Stimulated activated CD8-positive, alpha-beta memory T cell treated with anti-CD3 and anti-CD28 coated beads, Interleukin-15, amount 100 ng/mL, for 48 hours (primary cell): Measurements from ENCODE around the gene METTL27.
"Not testable (repeated sequence)": the region's sequence is repeated elsewhere in the genome, so short reads cannot be mapped to it uniquely, and the experiment has no call there.

Experiments
- DNase-seq, 2 donors: peaks; one replicate each; pipeline ENCODE4 v3.0.0-alpha.2; 2020; ENCODE audit warnings: low read depth in 2 of 2

Gene METTL27

DNA sequence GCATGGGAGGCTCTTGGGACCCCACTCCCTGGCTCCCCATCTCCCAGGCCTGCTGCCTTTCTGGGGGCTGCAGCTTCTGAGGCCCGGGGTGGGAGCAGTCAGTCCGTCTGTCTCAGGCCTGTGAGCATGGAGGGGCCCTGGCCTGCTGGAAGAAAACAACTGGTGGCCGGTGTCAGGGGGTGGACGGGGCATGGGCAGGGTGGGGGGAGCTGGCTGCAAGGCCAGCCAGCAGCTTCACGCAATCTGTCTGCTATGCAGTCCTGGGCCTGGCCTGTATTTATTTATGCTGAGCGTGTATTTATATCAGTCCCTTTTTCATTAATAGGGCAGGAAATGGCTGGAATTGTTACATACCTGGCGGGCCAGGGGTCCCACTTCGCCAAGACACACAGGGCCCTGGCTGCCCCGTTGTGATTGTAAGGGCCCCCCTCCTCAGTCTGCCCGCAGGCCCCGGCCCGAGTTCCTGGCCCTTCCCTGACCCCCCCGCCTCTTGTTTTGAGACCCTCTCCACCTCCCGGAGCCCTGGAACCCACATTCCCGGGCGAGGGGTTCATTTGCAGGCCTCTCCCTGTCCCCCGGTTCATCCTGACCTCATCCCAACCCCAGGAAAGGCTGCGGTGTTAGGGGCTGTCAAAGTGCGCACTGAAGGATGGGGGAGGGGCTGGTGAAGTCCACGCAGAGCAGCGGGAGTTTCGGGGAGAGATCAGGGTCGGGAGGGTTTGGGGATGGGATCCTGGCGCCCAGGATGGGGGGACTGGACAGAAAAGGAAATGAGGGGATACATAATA is 26.9 kb upstream of the METTL27 start:
- DNase-seq: no peak

DNA sequence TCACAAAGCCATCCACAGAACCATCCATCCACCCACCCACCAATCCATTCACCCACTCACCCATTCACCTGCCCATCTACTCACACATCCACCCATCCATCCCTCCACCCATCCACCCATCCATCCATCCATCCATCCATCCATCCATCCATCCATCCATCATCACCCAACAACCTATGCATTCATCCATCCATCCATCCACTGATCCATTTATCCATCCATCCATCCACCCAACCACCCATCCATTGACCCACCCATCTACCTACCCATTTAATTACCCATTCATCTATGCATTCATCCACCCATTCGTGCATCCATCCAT is 24.1 kb upstream of the METTL27 start:
- DNase-seq: no peak

DNA sequence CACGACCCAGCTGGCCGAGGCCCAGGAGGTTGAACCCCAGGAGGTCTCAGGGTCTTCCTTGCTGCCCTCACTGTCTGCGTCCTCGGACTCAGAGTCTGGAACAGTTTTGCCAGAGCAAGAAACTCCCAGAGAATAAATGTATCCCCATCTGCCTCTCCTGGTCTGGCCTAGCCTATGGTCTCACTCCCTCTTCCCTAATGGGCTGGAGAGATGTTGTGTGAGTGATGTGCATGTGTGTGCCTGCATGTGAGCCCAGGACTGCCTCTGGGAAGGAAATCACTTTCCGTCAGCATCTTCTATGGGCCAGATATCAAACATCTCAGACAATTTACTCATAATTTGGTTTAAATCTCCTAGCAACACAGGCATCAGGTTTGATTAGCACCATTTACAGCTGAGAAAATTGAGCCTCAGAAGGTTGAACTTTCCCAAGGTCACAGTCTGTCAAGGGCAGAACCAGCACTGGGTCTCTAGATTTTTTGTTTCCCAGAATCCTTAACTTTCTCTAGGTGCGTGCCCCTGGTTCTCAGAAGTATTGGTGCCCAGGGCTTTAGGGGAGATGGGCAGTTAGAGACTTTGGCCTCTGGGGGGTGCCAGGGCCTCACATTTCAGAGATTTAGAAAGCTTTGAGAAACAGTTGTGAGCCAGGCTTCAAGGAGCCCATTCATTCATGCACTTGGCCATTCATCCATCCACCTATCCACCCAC is 23.6 kb upstream of the METTL27 start:
- no peak for DNase-seq

DNA sequence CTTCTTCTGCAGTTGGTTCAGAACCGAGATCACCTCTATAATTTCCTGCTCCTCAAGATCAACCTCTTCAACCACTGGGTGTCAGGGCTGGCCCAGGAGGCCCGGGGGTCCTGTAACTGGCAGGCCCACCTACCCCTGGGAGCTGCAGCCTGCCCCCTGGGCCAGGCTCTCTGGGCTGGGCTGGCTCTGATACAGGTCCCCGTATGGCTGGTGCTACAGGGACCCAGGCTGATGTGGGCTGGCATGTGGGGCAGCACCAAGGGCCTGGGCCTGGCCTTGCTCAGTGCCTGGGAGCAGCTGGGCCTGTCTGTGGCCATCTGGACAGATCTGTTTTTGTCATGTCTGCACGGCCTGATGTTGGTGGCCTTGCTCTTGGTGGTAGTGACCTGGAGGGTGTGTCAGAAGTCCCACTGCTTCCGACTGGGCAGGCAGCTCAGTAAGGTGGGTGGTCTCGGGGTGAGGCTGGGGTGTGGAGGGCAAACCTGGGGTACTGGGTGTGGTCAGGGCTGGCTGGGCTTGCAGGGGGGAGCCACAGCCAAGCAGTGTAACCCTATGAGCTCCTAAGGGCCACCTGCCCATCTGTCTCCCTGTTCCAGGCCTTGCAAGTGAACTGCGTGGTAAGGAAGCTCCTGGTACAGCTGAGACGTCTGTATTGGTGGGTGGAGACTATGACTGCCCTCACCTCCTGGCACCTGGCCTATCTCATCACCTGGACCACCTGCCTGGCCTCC is 22.8 kb upstream of the METTL27 start:
- DNase-seq: no peak

DNA sequence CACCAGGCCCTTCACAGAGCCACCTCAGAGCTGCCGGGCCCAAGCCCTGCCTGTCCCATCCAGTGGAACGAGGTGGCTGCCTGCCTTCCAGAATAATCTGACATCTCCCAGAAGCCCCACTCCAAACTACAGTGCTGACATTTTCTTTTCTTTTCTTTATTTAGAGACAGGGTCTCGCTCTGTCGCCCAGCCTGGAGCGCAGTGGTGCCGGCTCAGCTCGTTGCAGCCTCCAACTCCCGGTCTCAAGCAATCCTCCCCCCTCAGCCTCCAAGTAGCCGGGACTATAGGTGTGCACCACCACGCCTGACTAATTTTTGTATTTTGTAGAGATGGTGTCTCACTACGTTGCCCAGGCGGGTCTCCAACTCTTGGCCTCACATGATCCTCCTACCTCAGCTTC is 19.0 kb upstream of the METTL27 start:
- DNase-seq: no peak

DNA sequence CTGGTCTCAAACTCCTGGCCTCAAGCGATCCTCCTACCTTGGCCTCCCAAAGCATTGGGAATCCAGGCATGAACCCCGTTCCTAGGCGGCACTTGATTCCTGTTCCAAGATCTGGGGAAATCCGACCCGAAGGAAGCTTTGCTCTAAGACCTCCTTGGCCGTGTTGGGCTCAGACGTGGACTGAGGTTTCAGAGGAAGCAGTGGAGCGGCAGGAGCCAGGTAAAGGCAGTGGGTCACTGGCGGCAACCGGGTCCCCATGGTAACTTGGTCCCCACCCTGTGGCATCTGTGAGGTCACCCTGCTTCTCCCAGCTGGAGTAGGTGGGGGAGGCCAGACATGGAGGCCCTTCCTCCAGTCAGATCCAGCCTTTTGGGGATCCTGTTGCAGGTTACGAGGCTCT is 18.5 kb upstream of the METTL27 start, which contains the start of gene TMEM270:
Gene TMEM270, plus strand, starts transcription at position 301 of the 400 bp plus-strand sequence. Its CDS starts 36 bp downstream, at position 337.
- DNase-seq: no peak

DNA sequence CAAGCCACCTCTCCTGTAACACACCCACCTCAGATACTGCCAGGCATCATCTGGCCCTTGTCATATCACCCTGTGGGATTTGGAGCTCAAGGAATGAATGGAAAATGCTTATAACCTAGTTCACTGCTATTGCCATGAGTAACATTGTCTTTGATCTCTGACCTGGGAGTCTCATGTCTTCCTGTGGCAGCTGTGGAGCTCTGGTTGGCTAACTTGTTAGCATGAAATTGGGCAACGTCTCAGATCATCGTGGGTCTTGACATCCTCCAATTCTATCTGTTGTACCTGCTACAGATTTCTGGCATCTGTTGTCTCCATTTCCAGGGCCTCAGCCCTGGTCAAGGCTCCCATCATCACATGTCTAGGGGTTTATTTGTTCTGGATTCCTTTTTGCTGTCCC is 16.5 kb upstream of the METTL27 start:
- no peak for DNase-seq

DNA sequence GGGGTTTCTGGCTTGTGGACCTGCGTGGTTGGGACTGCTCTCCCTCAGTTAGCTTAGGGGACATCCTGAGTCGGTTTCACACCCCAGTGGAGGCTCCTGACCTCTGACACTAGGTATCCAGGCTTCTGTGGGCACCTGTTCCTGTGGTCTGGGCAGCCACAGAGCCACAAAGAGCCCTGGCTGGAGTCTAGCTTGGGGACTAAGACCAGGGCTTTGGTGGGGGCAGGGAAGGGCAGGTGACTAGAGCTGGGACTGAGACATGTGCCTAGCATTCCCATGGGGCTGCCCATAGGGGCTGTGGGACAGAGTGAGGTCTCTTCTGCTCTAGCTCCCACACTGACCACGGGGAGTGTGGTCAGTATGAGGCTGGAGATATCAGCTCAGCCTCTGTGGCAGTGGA is 14.6 kb upstream of the METTL27 start:
- DNase-seq: no peak

DNA sequence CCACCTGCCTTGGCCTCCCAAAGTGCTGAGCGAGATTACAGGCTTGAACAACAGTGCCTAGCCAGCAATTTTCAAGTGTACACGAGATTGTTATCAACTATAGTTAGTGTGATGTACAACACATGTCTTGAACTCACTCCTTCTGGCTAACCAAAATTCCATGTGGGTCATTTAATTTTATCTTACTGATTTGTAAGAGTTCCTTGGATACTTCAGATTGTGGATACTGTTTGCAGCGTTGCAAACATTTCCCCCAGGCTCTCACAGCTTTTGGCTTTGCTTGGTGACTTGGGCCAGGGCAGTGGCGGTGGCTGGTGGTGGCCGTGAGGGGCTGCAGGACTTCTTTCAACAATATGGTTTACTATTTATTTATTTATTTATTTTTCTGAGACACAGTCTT is 10.2 kb upstream of the METTL27 start:
- no peak for DNase-seq

DNA sequence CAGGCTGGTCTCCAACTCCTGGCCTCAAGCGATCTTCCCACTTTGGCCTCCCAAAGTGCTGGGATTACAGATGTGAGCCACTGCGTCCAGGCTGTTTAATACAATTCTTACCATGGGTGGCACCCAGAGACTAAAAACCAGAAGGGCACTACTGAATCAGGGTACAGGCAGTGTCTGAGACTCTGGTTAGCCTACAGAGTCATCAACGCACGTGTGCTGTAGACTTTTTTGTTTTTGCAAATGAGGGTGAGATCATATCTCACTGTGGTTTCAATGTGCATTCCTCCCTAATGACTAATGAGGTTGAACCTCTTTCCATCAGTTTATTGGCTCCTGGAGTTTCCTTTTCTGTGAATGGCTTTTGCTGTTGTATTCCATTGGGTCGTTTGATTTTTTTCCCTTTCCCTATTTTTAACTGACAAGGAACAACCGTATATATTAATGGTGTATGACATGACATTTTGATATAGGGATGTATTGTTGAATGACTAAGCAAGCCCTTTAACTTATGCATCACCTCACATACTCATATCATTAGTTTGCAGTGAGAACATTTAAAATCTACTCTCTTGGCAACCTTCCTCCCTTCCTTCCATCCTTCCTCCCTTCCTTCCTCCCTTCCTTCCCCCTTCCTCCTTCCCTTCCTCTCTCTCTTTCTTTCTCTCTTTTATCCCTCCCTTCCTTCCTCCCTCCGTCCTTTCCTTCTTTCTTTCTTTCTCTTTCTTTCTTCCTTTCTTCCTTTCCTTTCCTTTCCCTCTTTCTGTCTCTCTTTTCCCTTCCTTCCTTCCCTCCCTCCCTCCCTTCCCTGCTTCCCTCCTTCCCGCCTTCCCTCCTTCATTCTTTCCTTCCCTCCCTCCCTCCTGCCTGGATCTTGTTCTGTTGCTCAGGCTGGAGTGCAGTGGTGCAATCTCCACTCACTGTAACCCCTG is 9.4 kb upstream of the METTL27 start:
- DNase-seq: peak in 1 of 2 donors; percentile 17

DNA sequence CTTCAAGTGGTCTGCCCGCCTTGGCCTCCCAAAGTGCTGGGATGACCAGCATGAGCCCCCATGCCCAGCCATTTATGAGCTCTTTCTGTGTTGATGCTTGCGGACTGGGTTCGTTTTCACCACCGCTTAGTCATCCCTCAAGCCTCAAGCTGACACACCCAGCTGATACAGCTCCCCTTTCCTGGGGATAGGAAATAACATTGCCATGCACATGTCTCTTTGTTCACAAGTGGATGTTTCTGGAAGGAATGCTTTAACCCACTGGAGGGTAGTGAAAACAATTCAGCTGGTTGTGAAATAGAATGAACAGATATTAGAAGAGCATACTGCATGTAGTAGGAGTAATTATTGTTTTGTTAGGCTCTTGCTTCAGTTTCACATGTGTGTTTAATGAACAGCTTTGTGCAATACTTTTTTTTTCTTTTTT is 8.5 kb upstream of the METTL27 start:
- no peak for DNase-seq

DNA sequence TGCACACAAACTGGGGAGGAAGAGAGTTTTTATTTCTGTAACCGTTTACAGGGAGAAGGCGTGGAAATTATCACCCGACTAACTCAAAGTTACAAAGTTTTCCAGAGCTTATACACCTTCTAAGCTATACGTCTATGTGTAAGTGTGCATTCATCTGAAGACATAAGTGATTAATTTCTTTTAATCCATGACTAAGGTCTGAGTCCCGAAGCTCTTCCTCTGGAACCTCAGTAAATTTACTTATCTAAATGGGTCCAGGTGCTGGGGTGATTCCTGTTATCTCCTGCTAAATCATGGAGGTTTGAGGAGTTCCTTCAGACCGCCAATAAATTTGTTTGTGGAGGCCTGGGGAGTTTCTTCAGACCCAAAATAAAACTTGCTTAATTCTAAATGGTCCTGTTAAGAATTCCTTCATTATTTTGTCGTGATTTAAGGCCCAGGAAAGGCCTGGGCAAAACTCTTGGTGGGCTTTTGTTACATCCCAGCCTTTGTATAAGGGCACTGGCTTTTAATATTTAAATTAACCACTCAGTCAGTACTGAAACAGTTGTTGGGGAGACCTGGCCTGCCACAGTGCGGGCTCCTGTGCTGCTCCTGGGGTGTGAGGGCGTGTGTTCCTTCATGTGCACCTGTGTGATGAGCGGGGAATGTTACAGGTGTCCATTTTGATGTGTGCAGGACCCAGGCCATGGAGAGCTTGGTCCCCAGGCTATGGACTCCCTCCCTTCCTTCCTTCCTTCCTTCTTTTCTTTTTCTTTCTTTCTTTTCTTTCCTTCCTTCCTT is 5.8 kb upstream of the METTL27 start:
- DNase-seq: no peak

DNA sequence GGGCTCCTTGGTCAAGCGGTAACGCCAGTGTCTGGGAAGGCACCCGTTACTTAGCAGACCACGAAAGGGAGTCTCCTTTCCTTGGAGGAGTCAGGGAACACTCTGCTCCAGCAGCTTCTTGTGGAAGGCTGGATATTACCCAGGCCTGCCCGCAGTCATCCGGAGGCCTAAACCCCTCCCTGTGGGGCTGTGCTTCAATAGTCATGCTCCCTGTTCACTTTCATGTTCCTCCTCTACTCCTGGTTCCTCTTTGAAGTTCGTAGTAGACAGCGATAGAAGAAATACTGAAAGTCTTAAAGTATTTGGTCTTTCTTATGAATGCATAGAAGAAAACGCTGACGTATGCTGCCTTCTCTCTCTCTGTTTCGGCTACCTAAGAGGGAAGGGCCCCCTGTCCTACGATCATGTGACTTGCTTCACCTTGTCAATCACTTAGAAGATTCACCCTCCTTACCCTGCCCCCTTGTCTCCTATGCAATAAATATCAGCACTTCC is 3.4 kb upstream of the METTL27 start:
- DNase-seq: not testable (repeated sequence)

DNA sequence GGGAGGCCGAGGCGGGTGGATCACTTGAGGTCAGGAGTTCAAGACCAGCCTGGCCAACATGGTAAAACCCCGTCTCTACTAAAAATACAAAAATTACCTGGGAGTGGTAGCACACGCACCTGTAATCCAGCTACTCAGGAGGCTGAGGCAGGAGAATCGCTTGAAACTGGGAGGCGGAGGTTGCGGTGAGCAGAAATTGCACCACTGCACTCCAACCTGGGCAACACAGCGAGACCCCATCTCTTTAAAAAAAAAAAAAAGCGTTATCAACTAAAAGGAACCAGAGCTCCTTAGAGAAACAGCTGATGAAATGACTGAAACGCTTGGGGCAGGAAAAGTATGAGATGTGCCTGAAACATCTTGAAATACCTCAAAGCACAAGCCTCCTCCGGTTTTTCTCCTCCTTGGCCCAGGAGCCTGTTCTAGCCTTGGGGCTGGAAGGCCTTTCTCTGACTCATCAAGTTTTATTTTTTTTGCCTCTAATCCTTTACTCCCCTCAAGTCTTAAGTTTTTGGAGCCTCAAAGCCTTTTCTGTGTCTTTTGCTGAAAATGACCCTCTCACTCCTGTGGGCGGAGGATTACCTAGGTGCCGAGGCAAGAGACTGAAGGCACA is 2.6 kb upstream of the METTL27 start:
- no peak for DNase-seq

DNA sequence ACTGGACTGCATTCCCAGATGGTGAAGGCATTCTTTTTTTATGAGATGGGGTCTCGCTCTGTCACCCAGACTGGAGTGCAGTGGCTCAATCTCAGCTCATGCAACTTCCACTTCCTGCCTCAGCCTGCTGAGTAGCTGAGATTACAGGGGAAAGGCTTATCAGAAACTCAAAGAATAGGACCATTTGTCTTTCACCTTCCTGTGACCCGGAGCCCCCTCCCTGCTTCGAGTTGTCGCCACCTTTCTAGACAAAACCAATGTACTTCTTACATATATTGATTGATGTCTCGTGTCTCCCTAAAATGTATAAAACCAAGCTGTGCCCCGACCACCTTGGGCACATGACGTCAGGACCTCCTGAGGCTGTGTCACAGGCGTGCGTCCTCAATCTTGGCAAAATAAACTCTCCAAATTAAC is 1.8 kb upstream of the METTL27 start:
- DNase-seq: no peak

DNA sequence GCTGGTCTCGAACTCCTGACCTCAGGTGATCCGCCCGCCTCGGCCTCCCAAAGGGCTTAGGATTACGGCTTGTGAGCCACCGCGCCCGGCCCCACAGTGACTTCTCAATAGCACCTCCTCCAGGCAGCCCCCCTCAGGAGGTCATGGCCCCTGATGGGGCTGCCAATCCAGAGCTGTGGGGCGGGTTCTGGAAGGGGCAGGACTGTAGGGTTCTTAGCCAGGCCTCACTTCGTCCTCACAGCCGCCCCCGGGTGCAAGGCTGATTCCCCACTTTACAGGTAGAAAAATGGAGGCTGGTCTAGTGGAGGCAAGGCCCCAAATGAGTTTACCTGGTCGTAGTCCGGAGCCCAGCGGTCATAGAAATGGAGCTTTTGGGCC is 638 bp downstream of the METTL27 start:
- DNase-seq: no peak

DNA sequence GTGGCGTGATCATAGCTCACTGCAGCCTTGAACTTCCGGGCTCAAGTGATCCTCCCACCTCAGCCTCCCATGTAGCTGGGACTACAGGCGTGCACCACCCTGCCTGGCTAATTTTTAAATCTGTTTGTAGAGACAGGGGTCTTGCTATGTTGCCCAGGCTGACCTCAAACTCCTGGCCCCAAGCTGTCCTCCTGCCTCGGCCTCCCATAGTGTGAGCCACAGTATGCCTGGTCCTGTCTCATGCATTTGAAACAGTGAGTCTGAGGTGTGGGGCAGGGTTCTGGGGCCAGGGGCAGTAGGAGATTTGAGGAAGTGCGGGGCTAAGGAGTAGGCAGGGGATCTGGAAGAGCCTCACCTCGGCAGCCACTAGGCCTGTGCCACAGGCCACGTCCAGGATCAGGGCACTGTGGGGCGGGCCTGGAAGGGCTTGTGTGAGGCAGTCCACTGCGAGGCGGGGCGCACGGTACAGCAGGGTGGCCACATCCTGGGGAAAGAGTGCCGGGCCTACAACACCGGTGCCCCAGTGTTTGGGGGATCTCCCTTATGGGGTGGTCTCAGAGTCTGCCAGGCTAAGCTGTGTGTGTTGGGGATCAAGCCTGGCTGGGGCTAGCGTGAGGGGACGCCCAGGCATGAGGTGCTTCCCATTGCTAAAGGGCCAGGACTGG is 1.5 kb downstream of the METTL27 start:
- no peak for DNase-seq

DNA sequence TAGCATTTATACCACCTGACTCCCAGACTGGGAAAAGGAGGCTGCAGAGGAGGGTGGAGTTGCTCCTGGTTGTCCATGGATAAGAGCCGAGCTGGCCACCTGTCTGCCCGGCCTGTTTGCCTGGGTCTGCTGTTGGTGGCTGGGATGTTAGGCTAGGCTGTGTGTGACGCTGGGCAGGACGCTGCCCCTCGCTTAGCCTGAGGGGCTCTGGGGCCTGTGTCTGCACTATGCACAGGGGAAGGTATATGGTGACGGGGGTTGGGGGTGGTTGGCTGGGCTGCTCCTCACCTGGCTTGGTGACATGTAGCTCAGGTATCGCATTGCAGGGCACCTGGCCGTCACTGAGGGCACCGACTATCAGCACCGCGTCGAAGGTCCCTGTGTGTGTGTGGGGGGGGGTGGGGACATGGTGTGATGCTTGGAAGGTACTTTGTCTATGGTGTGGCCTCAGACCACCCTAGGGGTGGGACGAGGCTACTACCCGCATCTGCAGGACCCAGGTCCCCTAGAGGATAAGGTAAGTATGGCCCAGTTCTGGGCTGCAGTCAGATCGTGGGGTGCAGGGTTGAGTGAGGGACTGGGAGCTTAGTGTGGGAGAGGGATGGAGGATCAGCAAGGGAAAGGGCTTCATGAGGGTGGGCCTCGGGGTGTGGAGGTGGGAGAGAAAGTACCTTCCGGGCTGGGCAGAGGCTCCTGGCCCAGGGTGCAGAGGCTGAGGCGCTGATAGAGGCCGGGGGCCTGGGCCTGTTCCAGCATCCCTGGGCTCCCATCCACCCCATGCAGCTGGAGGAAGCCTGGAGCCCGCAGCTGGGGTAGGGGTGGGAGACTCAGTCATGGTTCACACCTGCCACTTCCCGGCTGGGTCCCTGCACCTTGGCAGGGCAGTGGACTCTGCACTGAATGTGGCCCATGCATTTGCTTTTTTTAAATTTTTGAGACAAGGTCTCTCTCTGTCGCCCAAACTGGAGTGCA is 2.3 kb downstream of the METTL27 start:
- DNase-seq: no peak
